ENCODE results near the gene GPR78. TPM values are rescaled to one million over a fixed set of nuclear protein-coding genes. Genes with fewer than 3 reads are reported as not detected.

The GPR78 gene
- total RNA-seq, 1 experiment from 2014 or later: 3.4 TPM

DNA sequence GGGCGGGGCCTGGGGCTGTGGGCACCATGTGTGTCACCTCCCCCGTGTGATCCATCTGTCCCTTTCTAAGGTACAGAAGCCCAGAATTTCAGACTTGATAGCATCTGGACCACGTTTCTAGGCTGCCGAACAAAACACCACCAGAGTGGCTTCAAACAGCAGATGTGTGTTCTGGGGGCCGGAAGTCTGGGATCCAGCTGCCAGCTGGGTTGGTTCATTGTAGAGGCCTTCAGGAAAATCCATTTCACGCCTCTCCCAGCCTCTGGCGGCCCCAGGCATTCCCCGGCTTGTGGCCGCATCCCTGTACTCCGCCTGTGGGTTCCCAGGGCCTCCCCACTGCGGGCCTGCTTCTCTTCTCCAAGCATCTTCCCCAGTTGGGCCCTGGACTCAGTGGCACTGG is 39.6 kb upstream of the GPR78 start:
- Histone ChIP-seq H2BK20ac (ENCODE audit: low read depth, low read length, poor library complexity, severe bottlenecking) (no peak overlapping the region), H3K18ac (ENCODE audit: insufficient read length, low read depth, low read length) (no peak overlapping the region), H3K79me1 (ENCODE audit: insufficient read depth, low read depth, low read length, poor library complexity, severe bottlenecking) (no peaks in the 10 kb centered on the region), H2AFZ (ENCODE audit: low read length) (no peak overlapping the region), H3K79me2 (ENCODE audit: insufficient read depth, low read length) (no peaks in the 10 kb centered on the region), H3K9me3 (ENCODE audit: control insufficient read depth, low read depth, low read length) (no peaks in the 10 kb centered on the region), H2BK5ac (ENCODE audit: insufficient read length, low read length) (no peak overlapping the region), H3K23me2 (ENCODE audit: insufficient read length, low read depth, low read length, poor library complexity, severe bottlenecking) (peaks cover 2% of the 10 kb centered on the region), H3K4me2 (ENCODE audit: insufficient read depth, insufficient read length, low read length) (no peak overlapping the region), H2BK15ac (ENCODE audit: low read depth, low read length) (no peak overlapping the region), H2BK120ac (ENCODE audit: low read depth, low read length, poor library complexity, severe bottlenecking) (no peak overlapping the region), H3K27ac (ENCODE audit: insufficient read length, low read depth, low read length) (no peak overlapping the region), H3T11ph (ENCODE audit: low read length) (no peak overlapping the region), H4K20me1 (ENCODE audit: control insufficient read depth, insufficient read depth, insufficient read length) (no peaks in the 10 kb centered on the region), H3K9ac (ENCODE audit: extremely low read depth, insufficient read length, low read length) (no peak overlapping the region), H3K4ac (ENCODE audit: low read depth, low read length) (no peak overlapping the region), H3K23ac (ENCODE audit: insufficient read length, low read depth, low read length) (no peak overlapping the region), H2BK12ac (ENCODE audit: insufficient read length, low read depth, low read length) (no peak overlapping the region), H4K91ac (ENCODE audit: insufficient read length, low read depth, low read length) (no peak overlapping the region), H3K14ac (ENCODE audit: insufficient read depth, low read length) (no peak overlapping the region), H4K5ac (ENCODE audit: insufficient read length, low read depth, low read length) (no peak overlapping the region), H3K27me3 (ENCODE audit: insufficient read depth, low read length) (no peaks in the 10 kb centered on the region), H3K4me1 (ENCODE audit: insufficient read depth, low read length) (no peaks in the 10 kb centered on the region), H2AK5ac (ENCODE audit: insufficient read length, low read length) (no peak overlapping the region), H4K8ac (replicated peaks; ENCODE audit: insufficient read length, low read depth, low read length) (no peak overlapping the region), H3K56ac (ENCODE audit: insufficient read length, low read depth, low read length) (no peak overlapping the region)
- TF ChIP-seq CTCF (conservative IDR thresholded peaks at IDR 0.05): no peak
- Mint-ChIP-seq H3K4me3 (no peak overlapping the region), H3K9me3 (no peaks in the 10 kb centered on the region), H3K27me3 (ENCODE audit: low read depth) (no peaks in the 10 kb centered on the region), H3K36me3 (ENCODE audit: insufficient read depth in 1 of 3, low read depth in 3 of 3) (peaks cover 0 to under 1% (median 0%) of the 10 kb centered on the region in 3 experiments; a peak in 2 of 7 replicates), H3K4me1 (peaks cover 8 to 9% of the 10 kb centered on the region in 2 experiments), H3K27ac (peak overlapping the region in 1 of 3 experiments; percentile 55; a peak in 1 of 7 replicates)
- DNase-seq: no peak
- WGBS (ENCODE audit: extremely low coverage, insufficient read length, low lambda C conversion rate): no CpG with 5 or more reads among the region's 11 CpGs
